ENCODE data around the gene ABLIM1. TPM values are rescaled to one million over a fixed set of nuclear protein-coding genes. Genes with fewer than 3 reads are reported as not detected.
A peak's percentile ranks its signal among the peaks of the same experiment; 100 is the strongest.

Gene ABLIM1
- total and polyA plus RNA-seq, 2 of the 13 experiments (the other 11 are each of a cell fraction or from before 2014, with no cell fraction given), result 59.4 to 92.7 TPM

DNA sequence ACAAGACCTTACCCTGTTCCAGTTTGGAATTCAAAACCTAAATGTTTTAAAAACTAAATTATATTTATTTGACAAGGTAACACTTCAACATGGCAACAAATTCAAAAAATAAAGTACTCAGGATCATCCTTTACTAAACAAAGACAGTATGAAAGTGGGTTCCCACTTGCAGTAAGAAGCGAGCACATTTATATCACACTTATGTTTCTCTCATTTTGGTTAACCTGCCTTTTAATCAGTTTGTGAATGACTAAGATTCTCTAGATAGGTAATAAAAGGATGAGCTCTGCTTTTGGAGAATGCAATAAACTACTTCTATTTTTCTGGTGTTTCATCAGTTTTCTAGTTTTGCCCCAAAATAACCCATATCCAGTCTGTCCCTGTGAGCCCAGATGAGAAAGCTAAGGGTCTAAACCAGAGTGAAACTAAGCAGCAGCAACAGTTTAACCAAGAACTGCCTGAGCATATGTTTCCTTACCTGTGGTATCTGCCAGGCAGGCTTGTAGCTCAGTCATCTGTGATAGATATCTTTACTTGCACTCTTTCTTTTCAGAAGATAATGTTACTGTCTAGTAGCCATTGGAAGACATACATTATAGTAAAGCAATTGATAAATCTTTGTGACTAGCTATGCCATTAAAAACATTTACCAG, 64.1 kb downstream of the ABLIM1 start:
- TF ChIP-seq ZNF7 (CRISPR knock-in tag; IDR thresholded peaks at IDR 0.05) (peak; percentile 60), ZNF629 (CRISPR knock-in tag; conservative IDR thresholded peaks at IDR 0.05) (no peak)
- no peak overlapping the region for H3K27ac ChIP-seq (ENCODE audit: extremely low read length, insufficient read depth, low read length)
- FAIRE-seq (no peak), ATAC-seq (no peak), DNase-seq (ENCODE audit: low spot score) (no peak)
- no peak overlapping the region for H3K9ac ChIP-seq (ENCODE audit: insufficient read depth, low read depth, low read length)
- ChIA-PET POLR2A (no interaction called here), CTCF (ENCODE audit: low intra/inter-chr PET ratio, low total read pairs) (no interaction called here)
- intact Hi-C loops (cut with micrococcal nuclease; ENCODE audit: unreplicated experiment) (no loop called here), in situ Hi-C loops (cut with HindIII; ENCODE audit: extremely low pct_ligation_motif_present, low pct_unique_long_range_greater_than_20kb) (no loop called here)
- no peak overlapping the region for H3K4me3 ChIP-seq (replicated peaks in 1 of 3; ENCODE audit: insufficient read depth in 1 of 3, low read depth in 2 of 3, low read length in 3 of 3)
- H3K79me2 ChIP-seq (ENCODE audit: insufficient read depth, low read length), result no peaks in the 10 kb centered on the region
- no peaks in the 10 kb centered on the region for H4K20me1 ChIP-seq (ENCODE audit: insufficient read depth, low read length)
- H3K27me3 ChIP-seq (ENCODE audit: control insufficient read depth in 1 of 2, insufficient read depth in 2 of 2, low read length in 2 of 2), result no peaks in the 10 kb centered on the region
- 89% methylated on average over 1 of the region's 1 CpG for WGBS (ENCODE audit: low lambda C conversion rate)
- H2AFZ ChIP-seq (ENCODE audit: low read length), result no peak overlapping the region
- H3K4me1 ChIP-seq (ENCODE audit: insufficient read depth, low read length), result peaks cover 15% of the 10 kb centered on the region
- H3K36me3 ChIP-seq (replicated peaks in 1 of 2; ENCODE audit: control insufficient read depth in 1 of 2, insufficient read depth in 2 of 2, low read length in 2 of 2), result no peaks in the 10 kb centered on the region; a peak in 1 of 5 replicates
- no peak overlapping the region for H3K4me2 ChIP-seq (ENCODE audit: low read depth, low read length)
- H3K9me3 ChIP-seq (ENCODE audit: low read length), result no peaks in the 10 kb centered on the region
- BruUV-seq (replicated peaks), result no TSS peak

DNA sequence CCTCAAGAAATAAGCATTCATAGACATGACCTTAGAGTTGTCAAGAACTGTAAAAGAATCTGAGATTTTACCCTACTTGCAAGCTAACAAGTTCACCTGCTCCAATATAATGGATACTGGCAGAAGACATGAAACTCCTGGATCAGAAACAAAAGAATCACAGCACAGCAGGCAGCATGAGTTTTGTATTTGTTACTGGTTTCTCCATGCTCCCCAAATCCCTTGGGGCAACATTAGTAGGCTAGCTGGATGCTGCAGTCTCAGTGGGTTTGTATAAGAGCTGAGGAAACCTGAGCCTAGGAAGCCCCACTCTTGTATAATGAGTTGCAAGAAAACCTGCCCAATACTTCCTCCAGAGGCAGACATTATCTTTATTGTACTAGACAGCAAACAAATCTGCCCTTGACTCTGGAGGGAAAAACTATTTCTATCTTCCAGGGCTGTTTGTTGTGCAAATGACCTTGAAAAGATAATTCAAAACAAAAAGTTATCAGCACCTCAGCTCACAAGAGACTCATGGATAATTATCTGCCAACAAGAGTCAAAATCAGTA, 64.8 kb downstream of the ABLIM1 start:
- in situ Hi-C loops (cut with HindIII; ENCODE audit: extremely low pct_ligation_motif_present, low pct_unique_long_range_greater_than_20kb), result no loop called here
- no peaks in the 10 kb centered on the region for H4K20me1 ChIP-seq (ENCODE audit: insufficient read depth, low read length)
- ChIA-PET CTCF (ENCODE audit: low intra/inter-chr PET ratio, low total read pairs) (no interaction called here), POLR2A (interaction anchor here (1.2 kb wide), 1 partner anchor 39 kb away, joined by 3 read pairs; no protein-coding TSS in a partner anchor)
- intact Hi-C loops (cut with micrococcal nuclease; ENCODE audit: unreplicated experiment), result no loop called here
- DNase-seq (ENCODE audit: low spot score) (peak; percentile 26), FAIRE-seq (no peak), ATAC-seq (no peak)
- H3K79me2 ChIP-seq (ENCODE audit: insufficient read depth, low read length), result no peaks in the 10 kb centered on the region
- peaks cover 15% of the 10 kb centered on the region for H3K4me1 ChIP-seq (ENCODE audit: insufficient read depth, low read length)
- H3K4me2 ChIP-seq (ENCODE audit: low read depth, low read length), result no peak overlapping the region
- no TSS peak for BruUV-seq (replicated peaks)
- no peaks in the 10 kb centered on the region for H3K9me3 ChIP-seq (ENCODE audit: low read length)
- no peaks in the 10 kb centered on the region for H3K27me3 ChIP-seq (ENCODE audit: control insufficient read depth in 1 of 2, insufficient read depth in 2 of 2, low read length in 2 of 2)
- no peak overlapping the region for H2AFZ ChIP-seq (ENCODE audit: low read length)
- no peak overlapping the region for H3K9ac ChIP-seq (ENCODE audit: insufficient read depth, low read depth, low read length)
- H3K27ac ChIP-seq (ENCODE audit: extremely low read length, insufficient read depth, low read length), result no peak overlapping the region
- no peaks in the 10 kb centered on the region; a peak in 1 of 5 replicates for H3K36me3 ChIP-seq (replicated peaks in 1 of 2; ENCODE audit: control insufficient read depth in 1 of 2, insufficient read depth in 2 of 2, low read length in 2 of 2)
- no peak overlapping the region for H3K4me3 ChIP-seq (replicated peaks in 1 of 3; ENCODE audit: insufficient read depth in 1 of 3, low read depth in 2 of 3, low read length in 3 of 3)
- TF ChIP-seq ZNF496 (CRISPR knock-in tag; IDR thresholded peaks at IDR 0.05; ENCODE audit: insufficient replicate concordance) (no peak), MEF2D (CRISPR knock-in tag; IDR thresholded peaks at IDR 0.05) (0 out of 2 replicates have a peak, but pooled peaks have one; percentile 19), SOX5 (CRISPR knock-in tag; IDR thresholded peaks at IDR 0.05; ENCODE audit: borderline replicate concordance) (peak; percentile 34; the same call in 1 of the 2 replicates), TEAD3 (CRISPR knock-in tag; optimal IDR thresholded peaks at IDR 0.05; ENCODE audit: borderline replicate concordance) (no peak), RARA (CRISPR knock-in tag; IDR thresholded peaks at IDR 0.05) (peak; percentile 53), TBX2 (CRISPR knock-in tag; IDR thresholded peaks at IDR 0.05; ENCODE audit: borderline replicate concordance) (no peak), SIX4 (CRISPR knock-in tag; IDR thresholded peaks at IDR 0.05) (0 out of 2 replicates have a peak, but pooled peaks have one; percentile 36), BCL6 (CRISPR knock-in tag; IDR thresholded peaks at IDR 0.05) (peak; percentile 67), ZNF530 (CRISPR knock-in tag; IDR thresholded peaks at IDR 0.05; ENCODE audit: low read depth) (no peak), ARID5B (CRISPR knock-in tag; IDR thresholded peaks at IDR 0.05) (peak; percentile 59), LCORL (IDR thresholded peaks at IDR 0.05) (no peak), LCORL (CRISPR knock-in tag; IDR thresholded peaks at IDR 0.05) (no peak), FOXP1 (IDR thresholded peaks at IDR 0.05) (no peak), FOXP1 (CRISPR knock-in tag; IDR thresholded peaks at IDR 0.05) (0 out of 2 replicates have a peak, but pooled peaks have one; percentile 22), SOX6 (IDR thresholded peaks at IDR 0.05) (no peak), SOX6 (CRISPR knock-in tag; IDR thresholded peaks at IDR 0.05) (peak; percentile 66)

All from HepG2 (cell line).